HT1080 (cell line): Measurements from ENCODE around the gene SRPK2. TPM values are rescaled to one million over a fixed set of nuclear protein-coding genes. Genes with fewer than 3 reads are reported as not detected.

ENCODE experiments used
- DNase-seq: peaks from one replicate; pipeline ENCODE4 v3.0.0-alpha.2; 2015; ENCODE audit warnings: low read depth
- total RNA-seq: library from RNA; depleted of rRNA; stranded (reverse); fragments of >200 nt; shearing (Covaris generic); gene quantifications from 2 replicates; pipeline ENCODE4 v1.2.3, GENCODE V29; 2014

The SRPK2 gene
- total RNA-seq, 1 experiment from 2014 or later = 32.0 TPM

DNA sequence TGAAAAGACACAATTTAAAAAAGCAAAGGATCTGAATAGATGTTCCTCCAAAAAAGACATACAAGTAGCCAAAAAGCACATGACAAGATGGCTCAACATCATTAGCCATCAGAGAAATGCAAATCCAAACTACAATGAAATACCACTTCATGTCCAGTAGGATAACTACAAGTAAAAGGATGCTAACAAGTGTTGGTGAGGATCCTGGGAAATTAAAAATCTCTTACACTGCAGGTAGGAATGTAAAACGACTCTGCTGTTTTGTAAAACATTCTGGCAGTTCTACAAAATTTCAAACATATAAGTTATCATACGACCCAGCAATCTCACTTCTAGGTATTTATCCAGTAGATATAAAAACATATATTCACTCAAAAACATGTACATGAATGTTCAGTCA, 161.3 kb downstream of the SRPK2 start:
- DNase-seq = no peak

DNA sequence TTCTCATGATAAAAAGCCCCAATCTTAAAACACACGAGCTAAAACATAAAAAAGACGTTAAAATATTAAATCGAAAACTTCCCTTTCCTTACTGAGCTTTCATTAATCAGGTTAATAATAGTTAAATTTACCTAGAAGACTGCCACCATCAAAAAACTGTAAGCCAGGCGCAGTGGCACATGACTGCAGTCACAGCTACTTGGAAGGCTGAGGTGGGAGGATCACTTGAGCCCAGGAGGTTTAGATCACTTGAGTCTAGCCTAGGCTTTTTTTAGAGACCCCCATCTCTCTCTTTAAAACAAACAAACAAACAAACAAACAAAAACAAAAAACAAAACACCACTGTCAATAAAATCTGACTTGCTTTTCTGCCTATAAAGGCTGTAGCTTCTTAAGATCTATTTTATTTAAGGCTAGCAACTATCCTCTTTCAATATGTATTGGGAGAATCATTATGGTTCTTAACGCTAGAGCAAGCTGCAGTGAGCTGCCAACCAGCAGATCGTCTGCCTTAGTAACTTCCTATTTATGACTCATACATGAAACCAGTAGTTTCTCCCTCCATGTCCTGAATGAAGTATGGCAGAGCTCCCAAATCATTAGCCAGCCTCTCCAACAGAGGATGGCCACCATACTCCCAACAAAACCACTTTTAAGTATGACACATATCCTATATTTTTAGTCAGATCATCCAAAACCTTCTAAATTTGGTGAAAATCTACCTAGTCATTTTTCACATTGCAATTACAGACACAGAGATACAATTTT, 163.7 kb downstream of the SRPK2 start:
- DNase-seq = peak; percentile 96

GRCh38 chr7:105222953-105223352, 165.8 kb downstream of the SRPK2 start:
- DNase-seq = no peak

DNA sequence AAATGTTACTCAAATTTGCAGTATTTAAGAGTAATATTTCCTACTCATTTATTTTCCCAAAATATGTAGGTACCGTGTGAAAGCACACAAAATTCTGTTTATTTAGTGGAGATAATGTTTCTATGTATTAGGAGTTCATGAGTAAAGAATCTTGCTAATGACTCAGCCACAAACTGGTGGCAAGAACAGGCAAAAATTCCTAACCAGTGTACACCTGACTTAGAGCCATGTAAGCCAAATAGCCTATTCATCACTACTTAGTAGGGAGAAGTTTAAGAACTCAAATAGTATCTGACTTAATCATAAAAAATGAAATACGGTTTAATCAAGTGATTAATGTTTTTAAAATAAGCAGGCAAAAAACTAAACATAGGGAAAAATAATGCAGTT, 169.0 kb downstream of the SRPK2 start:
- DNase-seq = peak; percentile 50

DNA sequence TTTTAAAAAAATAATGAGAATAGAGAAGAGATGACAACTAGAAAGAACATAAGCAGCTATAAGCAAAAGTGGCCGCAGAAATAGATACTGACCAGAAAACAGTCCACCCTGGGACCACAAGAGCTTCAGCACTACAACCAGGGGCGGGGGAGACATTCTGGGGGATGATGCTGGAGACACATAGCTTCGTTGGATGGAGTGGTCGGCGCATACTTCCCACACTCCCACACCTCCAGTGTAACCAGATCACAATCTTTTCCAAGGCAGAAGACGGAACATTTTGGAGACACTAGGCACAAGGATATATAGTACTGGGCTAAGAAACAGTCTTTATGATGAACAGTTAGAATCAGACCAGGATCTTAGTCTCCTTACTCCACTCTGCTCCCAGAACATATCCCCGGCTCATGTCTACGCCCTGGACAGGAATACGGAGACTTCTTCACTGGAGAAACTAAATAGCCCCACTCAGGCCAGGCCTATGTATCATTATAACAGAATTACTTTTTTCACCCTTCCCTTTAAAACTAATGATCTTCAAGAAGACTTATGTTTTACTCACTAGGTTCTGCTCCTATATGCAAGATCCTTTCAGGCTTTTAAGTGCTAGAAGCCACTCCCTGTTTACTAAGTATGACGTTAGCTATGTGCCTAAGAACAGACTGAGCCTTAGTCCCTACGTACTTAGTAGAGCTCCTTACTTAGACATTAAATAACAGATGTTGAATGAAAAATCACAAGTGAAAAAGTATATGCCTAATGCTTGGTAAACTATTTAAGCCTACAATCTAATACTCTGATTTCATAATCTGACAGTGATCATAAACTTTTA, 169.6 kb downstream of the SRPK2 start:
- DNase-seq = no peak

DNA sequence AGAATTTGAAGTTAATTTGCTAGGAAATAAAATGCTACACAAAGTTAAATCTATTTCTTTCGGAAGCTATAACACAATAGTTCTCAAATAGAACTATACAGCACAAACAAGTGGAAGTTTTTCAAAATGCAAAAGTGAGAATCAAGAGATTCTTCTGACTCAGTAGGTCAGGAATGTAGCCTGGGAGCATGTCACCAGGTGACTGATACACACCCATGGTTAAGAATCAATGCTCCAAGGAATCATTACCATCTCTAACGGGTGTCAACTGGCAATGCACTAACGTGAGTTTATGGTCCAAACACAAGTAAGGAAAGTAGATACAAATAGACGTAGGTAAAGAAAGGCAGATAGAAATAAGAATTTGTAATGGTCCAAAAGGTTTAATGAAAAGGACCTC, 170.5 kb downstream of the SRPK2 start:
- peak; percentile 24 for DNase-seq

GRCh38 chr7:105216786-105217185, 171.9 kb downstream of the SRPK2 start:
- DNase-seq = no peak

- no peak for DNase-seq
These were observed 172.9 kb downstream of the SRPK2 start for GRCh38 chr7:105215821-105216220.

DNA sequence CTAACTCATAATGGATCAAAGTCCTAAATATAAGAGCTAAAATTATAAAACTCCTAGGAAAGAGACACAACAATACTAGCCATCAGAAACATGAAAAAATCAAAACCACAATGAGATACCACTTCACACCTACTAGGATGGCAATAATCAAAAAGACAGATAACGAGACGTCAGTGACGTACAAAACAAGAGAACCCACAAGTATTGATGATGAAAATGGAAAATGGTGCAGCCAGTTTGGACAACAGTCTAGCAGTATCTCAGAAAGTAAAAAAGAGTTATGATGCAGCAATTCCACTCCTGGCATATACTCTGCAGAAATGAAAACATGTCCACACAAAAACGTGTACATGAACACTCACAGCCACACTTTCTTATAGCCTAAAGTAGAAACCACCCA, 173.5 kb downstream of the SRPK2 start:
- no peak for DNase-seq

- no peak for DNase-seq
These were observed 175.1 kb downstream of the SRPK2 start for GRCh38 chr7:105213611-105214010.

DNA sequence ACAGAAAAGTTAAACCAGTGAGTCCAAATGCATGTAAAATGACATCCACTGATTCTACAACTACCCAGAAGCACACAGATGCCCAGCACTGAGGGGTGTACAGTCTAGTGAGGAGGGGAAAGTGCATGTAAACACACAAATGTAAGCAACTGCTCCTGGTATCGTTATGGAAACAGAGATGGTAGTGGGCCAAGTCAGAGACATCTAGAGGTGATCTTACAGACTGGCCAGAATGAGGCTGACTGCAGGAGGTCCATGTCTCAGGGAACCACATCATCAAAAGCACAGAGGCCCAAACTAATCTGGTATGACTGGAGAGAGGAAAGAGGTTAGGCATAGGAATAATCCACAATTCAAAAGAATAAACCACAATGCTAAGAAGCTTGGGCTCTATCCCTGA, 176.5 kb downstream of the SRPK2 start:
- DNase-seq = no peak

DNA sequence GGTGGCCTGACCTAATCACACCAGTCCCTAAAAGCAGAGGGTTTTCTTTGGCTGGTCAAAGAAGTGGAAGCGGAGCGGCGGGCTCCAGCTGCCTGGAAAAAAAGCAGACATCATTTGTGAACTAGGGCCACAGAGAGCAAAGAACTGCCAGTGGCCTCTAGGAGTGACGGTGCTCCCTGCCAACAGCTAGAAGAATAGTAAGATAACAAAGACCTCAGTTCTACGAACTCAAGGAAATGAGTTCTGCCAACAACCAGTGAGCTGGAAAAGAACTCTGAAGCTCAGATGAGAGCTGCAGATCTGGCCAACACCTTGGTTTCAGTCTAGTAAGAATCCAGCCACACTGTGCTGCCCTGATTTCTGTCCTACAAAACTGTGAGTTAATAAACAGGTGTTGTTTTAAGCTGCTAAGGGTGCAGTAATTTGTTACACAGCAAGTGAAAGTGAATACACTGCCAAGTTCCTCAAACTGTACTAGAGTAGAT, 178.0 kb downstream of the SRPK2 start:
- DNase-seq = no peak

GRCh38 chr7:105209870-105210269, 178.9 kb downstream of the SRPK2 start:
- no peak for DNase-seq

DNA sequence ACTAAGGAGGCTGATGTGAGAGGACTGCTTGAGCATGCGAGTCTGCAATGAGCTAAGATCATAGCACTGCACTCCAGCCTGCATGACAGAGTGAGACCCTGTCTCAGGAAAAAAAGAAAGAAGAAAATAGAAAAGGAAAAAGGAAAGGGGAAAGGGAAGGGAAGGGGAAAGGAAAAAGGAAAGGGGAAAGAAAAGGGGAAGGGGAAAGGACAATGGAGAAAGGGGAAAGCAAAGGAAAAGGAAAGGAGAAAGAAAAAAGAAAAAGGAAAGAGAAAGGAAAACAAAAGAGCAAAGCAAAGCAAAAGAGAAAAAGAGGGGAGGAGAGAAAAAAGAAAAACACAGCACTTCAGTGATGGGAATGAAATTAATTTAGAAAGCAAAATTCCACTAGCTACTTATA, 179.3 kb downstream of the SRPK2 start:
- DNase-seq = no peak

- DNase-seq = no peak
These were observed 181.7 kb downstream of the SRPK2 start for GRCh38 chr7:105206985-105207384.

- DNase-seq = peak; percentile 11
These were observed 183.0 kb downstream of the SRPK2 start for GRCh38 chr7:105205592-105206237.

DNA sequence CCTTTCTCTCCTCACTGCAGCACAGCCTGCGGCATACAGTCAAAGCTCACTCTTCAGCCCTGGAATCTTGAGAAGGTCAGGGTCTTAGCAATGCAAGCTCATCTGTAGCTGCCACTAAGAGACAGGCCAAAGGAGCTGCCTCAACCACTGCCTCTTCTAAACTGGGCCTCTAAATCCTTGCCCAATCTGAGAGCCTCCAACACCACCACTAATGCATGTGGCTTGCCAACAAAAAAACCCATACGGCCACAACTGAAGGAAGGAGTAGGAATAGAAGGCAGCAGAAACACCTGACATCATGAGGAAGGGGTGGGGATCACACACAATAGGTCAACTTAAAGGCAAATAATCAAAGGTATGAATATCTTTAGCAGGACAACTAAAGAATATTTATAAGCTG, 183.8 kb downstream of the SRPK2 start:
- no peak for DNase-seq

- no peak for DNase-seq
These were observed 184.2 kb downstream of the SRPK2 start for GRCh38 chr7:105204520-105204919.

GRCh38 chr7:105202616-105203015, 186.1 kb downstream of the SRPK2 start:
- no peak for DNase-seq

GRCh38 chr7:105199386-105199785, 189.3 kb downstream of the SRPK2 start:
- no peak for DNase-seq

- DNase-seq = peak; percentile 52
These were observed 190.5 kb downstream of the SRPK2 start for GRCh38 chr7:105198223-105198622.

- DNase-seq = no peak
These were observed 192.2 kb downstream of the SRPK2 start for GRCh38 chr7:105196473-105196872.
